Naive thymus-derived CD8-positive, alpha-beta T cell (primary cell): Measurements from ENCODE around the gene TEX54. TPM values are rescaled to one million over a fixed set of nuclear protein-coding genes. Genes with fewer than 3 reads are reported as not detected.

Experiments used
- ATAC-seq, 2 donors: fragments of 150-1000 bp; cut with Tn5 transposase in 1 of 2; sonication (Bioruptor Pico), chemical (Tn5 transposase) in 1 of 2; 1 replicate in 1 of 2; 2 replicates in 1 of 2; pipeline ENCODE4 v1.10.0; 2021; ENCODE audit warnings: mild to moderate bottlenecking in 2 of 2, moderate library complexity in 2 of 2
- POLR2A ChIA-PET: fragments of 350-600 bp; sonication (Branson Sonifier 250); formaldehyde crosslinking; loops from one replicate; lab custom pipeline; 2021; ENCODE audit warnings: antibody characterized with exemption; lab: Charles Lee
- DNase-seq, 10 donors: peaks; one replicate each; pipeline versions ENCODE4 v3.0.0 to v3.0.0-alpha.2; 2020 to 2022
- H3K27ac Mint-ChIP-seq, 10 donors: one replicate each; pipeline ENCODE4 v1.8.0; 2020 to 2022; ENCODE audit warnings: mild to moderate bottlenecking in 10 of 10, mixed read lengths in 10 of 10, moderate library complexity in 4 of 10, inconsistent platforms in 1 of 10
- H3K27me3 Mint-ChIP-seq, 5 donors: one replicate each; pipeline ENCODE4 v1.8.0; 2021 to 2022; ENCODE audit warnings: mixed read lengths in 5 of 5
- H3K36me3 Mint-ChIP-seq, 3 donors: one replicate each; pipeline ENCODE4 v1.8.0; 2020 to 2022; ENCODE audit warnings: mixed read lengths in 3 of 3, mild to moderate bottlenecking in 2 of 3, inconsistent platforms in 1 of 3
- H3K4me1 Mint-ChIP-seq, 4 donors: one replicate each; pipeline ENCODE4 v1.8.0; 2021 to 2022; ENCODE audit warnings: mixed read lengths in 4 of 4
- H3K4me3 Mint-ChIP-seq, 10 donors: one replicate each; pipeline ENCODE4 v1.8.0; 2020 to 2022; ENCODE audit warnings: mild to moderate bottlenecking in 10 of 10, mixed read lengths in 10 of 10, moderate library complexity in 6 of 10, inconsistent platforms in 1 of 10
- H3K9me3 Mint-ChIP-seq, 9 donors: one replicate each; pipeline ENCODE4 v1.8.0; 2020 to 2022; ENCODE audit warnings: mixed read lengths in 9 of 9, mild to moderate bottlenecking in 3 of 9, inconsistent platforms in 1 of 9, moderate library complexity in 1 of 9
- polyA plus RNA-seq, 3 donors: library from polyadenylated mRNA; unstranded; fragments of 300-500 nt; fragmentation: Illumina TruSeq; gene quantifications; one replicate each; pipeline ENCODE4 v1.2.3, GENCODE V29; 2021
- total RNA-seq, 8 experiments: library from RNA in 2 of 8; stranded (reverse) in 2 of 8; gene quantifications; one replicate each; pipeline ENCODE4 v1.2.3 and lab custom pipeline; 2021 to 2026

TEX54 gene
- total RNA-seq (under 1 TPM; 0.88 to 0.91 TPM), polyA plus RNA-seq (1 to 10 TPM; 1.6 to 2.2 (median 1.7) TPM), total RNA-seq (lab: John Stamatoyannopoulos, UW) (0 to 0.42 (median 0.08) reads per million in 6 experiments)

DNA sequence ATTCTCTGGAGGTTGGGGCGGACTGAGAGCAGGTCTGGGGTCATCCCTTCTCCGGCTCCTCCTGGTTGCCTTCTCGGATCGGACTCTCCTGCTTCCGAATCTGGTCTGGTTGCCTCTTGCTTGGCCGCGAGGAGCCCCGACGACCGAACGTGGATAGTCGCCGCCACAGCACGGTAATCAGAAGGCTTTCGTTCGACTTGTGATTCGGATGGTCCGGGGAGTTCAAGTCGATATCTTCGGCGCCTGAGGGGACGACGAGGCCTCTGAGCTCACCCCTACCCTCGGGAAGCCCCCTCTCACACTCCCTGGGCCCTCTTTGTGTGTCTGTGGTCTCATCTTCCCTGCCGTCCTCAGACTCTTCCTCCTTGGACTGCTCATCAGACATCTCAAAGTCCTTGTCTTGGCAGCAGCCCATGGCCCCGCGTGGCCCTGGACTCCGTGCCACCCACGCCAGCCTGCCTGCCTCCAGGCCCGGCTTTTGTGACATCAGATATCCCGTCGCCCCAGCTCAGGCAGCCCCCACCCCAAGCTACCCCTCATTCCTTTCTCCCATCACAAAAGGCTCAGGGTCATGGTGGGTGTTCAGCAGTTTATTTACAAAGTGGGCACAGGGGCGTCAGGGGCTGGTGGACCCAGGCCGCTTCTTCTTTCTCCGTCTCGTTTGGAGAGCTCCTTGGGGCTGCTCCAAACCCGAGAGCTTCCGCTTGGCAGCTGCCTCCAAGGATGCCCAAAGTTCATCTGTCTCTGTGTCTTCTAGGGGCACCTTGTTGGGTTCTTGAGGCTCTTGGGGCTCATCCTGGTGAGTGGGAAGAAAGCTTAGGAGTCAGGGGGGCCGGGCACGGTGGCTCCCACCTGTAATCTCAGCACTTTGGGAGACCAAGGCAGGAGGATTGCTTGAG, at the start of gene TEX54:
Gene TEX54, minus strand, starts transcription at position 506 of the 899 bp plus-strand sequence.
- peaks cover 0 to 49% (median 5%) of the 10 kb centered on the region in 3 donors for H3K36me3 Mint-ChIP-seq

DNA sequence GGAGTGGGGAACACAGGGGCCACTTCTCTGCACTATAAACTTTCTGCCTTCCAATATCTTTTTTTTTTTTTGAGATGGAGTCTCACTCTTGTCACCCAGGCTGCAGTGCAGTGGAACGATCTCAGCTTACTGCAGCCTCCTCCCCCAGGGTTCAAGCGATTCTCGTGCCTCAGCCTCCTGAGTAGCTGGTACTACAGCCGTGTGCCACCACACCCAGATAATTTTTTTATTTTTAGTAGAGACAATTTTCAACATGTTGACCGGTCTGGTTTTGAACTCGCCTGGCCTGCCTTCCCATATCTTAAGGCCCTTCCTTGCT, 49.7 kb upstream of the TEX54 start:
- POLR2A ChIA-PET, result interaction anchor here (0.9 to 3.3 kb wide), 11 partner anchors 9 to 1862 kb away, joined by 3 to 68 read pairs (median 15); partner anchors contain the start of genes C11orf98, CSKMT, GNG3 and NXF1
- H3K9me3 Mint-ChIP-seq, result no peaks in the 10 kb centered on the region
- DNase-seq (no peak), ATAC-seq (no peak)
- H3K36me3 Mint-ChIP-seq, result peaks cover 0 to 58% (median 19%) of the 10 kb centered on the region in 3 donors
- H3K27ac Mint-ChIP-seq, result peak overlapping the region; percentile 97 to 100 (median 100)
- H3K27me3 Mint-ChIP-seq, result no peaks in the 10 kb centered on the region
- peaks cover 35 to 53% (median 51%) of the 10 kb centered on the region in 4 donors for H3K4me1 Mint-ChIP-seq
- peak overlapping the region; percentile 96 to 100 (median 99) for H3K4me3 Mint-ChIP-seq

More for the DNA sequence above, at the start of gene TEX54:
- Mint-ChIP-seq H3K27me3 (no peaks in the 10 kb centered on the region), H3K4me1 (peaks cover 26 to 53% (median 49%) of the 10 kb centered on the region in 4 donors), H3K27ac (peak within 1 kb of the TSS; percentile 91 to 100 (median 100)), H3K4me3 (peak within 1 kb of the TSS; percentile 93 to 99 (median 98)), H3K9me3 (no peaks in the 10 kb centered on the region)
- ATAC-seq (peak; percentile 2 to 12), DNase-seq (no peak)
- POLR2A ChIA-PET, result interaction anchor here (0.6 to 5.2 kb wide), 26 partner anchors 8 to 1440 kb away, joined by 3 to 138 read pairs (median 7); partner anchors contain the start of genes BSCL2, GNG3, HNRNPUL2 and LBHD1

- H3K36me3 Mint-ChIP-seq, result peaks cover 0 to 54% (median 15%) of the 10 kb centered on the region in 3 donors
- H3K4me3 Mint-ChIP-seq, result peak overlapping the region; percentile 96 to 100 (median 99)
- POLR2A ChIA-PET, result interaction anchor here (0.6 to 3.3 kb wide), 48 partner anchors 24 to 1359 kb away, joined by 3 to 87 read pairs (median 4); partner anchors contain the start of genes ASRGL1, ATL3, B3GAT3 and C11orf98
- ATAC-seq, result peak; percentile 67 to 74
- no peaks in the 10 kb centered on the region for H3K9me3 Mint-ChIP-seq
- H3K27ac Mint-ChIP-seq, result peak overlapping the region; percentile 97 to 100 (median 100)
- H3K4me1 Mint-ChIP-seq, result peaks cover 33 to 53% (median 51%) of the 10 kb centered on the region in 4 donors
- DNase-seq, result peak; percentile 81 to 97 (median 90)
- no peaks in the 10 kb centered on the region for H3K27me3 Mint-ChIP-seq
Observed at GRCh38 chr11:62881579-62882430, 49.2 kb upstream of the TEX54 start.

- POLR2A ChIA-PET, result interaction anchor here (0.6 to 3.3 kb wide), 53 partner anchors 9 to 1896 kb away, joined by 3 to 87 read pairs (median 4); partner anchors contain the start of genes ASRGL1, ATL3, B3GAT3 and C11orf98
- Mint-ChIP-seq H3K9me3 (no peaks in the 10 kb centered on the region), H3K4me1 (peaks cover 33 to 53% (median 51%) of the 10 kb centered on the region in 4 donors), H3K27me3 (no peaks in the 10 kb centered on the region), H3K4me3 (peak within 1 kb of the TSS; percentile 96 to 100 (median 99)), H3K36me3 (peaks cover 0 to 47% (median 15%) of the 10 kb centered on the region in 3 donors), H3K27ac (peak within 1 kb of the TSS; percentile 97 to 100 (median 100))
- DNase-seq (peak; percentile 77 to 90 (median 84)), ATAC-seq (peak; percentile 81 to 82)
Observed at GRCh38 chr11:62880803-62881578, 48.4 kb upstream of the TEX54 start, which contains the start of gene SLC3A2. Gene SLC3A2 (plus strand): TSS chr11:62880896. CDS start chr11:62881024, 128 bp downstream.

DNA sequence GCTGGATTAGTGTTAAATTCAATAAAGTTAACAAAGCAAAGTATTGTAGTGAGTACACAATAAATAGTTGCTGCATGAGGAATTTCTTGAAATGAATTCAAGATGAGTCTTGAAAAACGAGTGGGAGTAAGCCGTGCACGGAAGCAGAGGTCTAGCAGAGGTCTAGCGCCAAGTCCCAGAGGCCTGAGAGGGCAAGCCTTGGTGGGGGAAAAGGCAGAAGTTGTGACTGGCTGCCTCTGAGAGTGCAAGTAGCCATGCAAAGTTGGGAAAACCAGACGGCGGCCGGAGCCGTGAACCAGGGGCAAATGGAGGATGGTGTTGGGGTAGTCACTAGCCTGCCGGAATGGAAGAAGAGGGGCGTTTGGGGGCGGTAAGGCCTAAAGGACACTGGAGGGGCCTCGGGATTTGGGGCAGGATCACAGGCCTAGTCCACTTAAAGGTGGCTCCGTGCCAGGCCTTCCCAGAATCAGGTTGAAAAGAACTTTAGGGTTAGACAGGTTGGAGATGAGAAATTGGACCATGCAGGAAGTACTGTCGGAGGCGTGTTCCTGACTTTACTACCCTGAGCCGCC, 47.7 kb upstream of the TEX54 start:
- peaks cover 0 to 40% (median 10%) of the 10 kb centered on the region in 3 donors for H3K36me3 Mint-ChIP-seq
- ATAC-seq (no peak), DNase-seq (peak in 1 of 10 donors; percentile 7)

DNA sequence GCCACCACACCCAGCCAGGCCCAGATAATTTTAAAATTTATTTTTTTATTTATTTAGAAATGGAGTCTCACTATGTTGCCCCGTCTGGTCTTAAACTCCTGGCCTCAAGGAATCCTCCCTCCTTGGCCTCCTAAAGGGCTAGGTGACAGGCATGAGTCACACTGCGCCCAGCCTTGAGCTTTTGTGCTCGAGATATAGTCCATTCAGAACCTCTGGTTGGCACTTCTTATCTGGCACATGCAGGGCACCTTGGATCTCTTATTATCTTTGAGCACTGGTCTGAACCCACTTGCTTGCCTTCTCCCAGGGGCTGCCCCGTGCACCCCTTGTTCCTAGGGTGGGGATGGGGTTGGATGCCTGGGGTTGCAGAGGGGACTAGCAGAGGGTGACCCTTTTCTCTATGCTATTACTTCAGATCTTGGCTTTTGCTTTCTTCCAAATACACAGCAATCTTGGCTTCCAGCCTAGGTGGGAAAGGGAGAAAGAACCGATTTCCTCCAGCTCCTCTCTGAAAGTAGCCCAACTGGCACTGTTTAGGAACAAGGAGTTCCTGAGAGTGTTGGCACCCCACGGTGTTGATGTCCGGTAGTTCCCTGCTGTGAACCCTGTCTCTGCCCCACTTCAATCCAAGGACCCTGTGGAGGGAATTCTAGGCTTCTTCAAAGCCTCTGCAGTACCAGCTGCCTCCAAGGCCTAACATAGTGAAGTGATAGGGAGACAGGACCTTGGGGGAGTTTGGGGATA, 46.8 kb upstream of the TEX54 start:
- DNase-seq, result no peak
- no peaks in the 10 kb centered on the region for H3K9me3 Mint-ChIP-seq
- no peaks in the 10 kb centered on the region for H3K27me3 Mint-ChIP-seq
- peak overlapping the region in 9 of 10 donors; percentile 97 to 100 (median 99) for H3K27ac Mint-ChIP-seq
- POLR2A ChIA-PET, result interaction anchor here (0.7 to 3.3 kb wide), 8 partner anchors 26 to 288 kb away, joined by 3 to 87 read pairs (median 10); partner anchors contain the start of genes C11orf98, CSKMT, HNRNPUL2 and TMEM179B
- peaks cover 0 to 32% (median 7%) of the 10 kb centered on the region in 3 donors for H3K36me3 Mint-ChIP-seq
- no peak for ATAC-seq
- peak overlapping the region; percentile 96 to 100 (median 99) for H3K4me3 Mint-ChIP-seq
- H3K4me1 Mint-ChIP-seq, result peaks cover 29 to 43% (median 41%) of the 10 kb centered on the region in 4 donors

More for the DNA sequence above, 47.7 kb upstream of the TEX54 start:
- Mint-ChIP-seq H3K27me3 (no peaks in the 10 kb centered on the region), H3K9me3 (no peaks in the 10 kb centered on the region), H3K4me1 (peaks cover 29 to 48% (median 46%) of the 10 kb centered on the region in 4 donors), H3K4me3 (peak overlapping the region; percentile 96 to 100 (median 99)), H3K27ac (peak overlapping the region; percentile 97 to 100 (median 100))
- POLR2A ChIA-PET, result interaction anchor here (0.9 to 3.3 kb wide), 31 partner anchors 9 to 1306 kb away, joined by 3 to 87 read pairs (median 6); partner anchors contain the start of genes ASRGL1, C11orf98, CSKMT and EEF1G

DNA sequence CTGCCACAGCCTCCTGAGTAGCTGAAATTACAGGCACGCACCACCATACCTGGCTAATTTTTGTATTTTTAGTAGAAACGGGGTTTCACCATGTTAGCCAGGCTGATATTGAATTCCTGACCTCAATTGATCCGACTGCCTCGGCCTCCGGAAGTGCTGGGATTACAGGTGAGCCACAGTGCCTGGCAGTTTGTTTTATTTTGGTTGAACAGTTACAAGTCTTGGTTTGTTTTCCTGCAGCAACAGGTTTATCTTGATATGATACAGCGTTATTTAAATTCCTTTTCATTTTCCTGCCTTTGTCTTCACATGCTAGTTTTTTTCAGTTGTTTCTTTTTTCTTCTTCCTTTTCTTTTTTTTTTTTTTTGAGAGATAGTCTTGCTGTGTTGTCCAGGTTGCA, 44.1 kb upstream of the TEX54 start:
- Mint-ChIP-seq H3K4me1 (peaks cover 12 to 16% (median 15%) of the 10 kb centered on the region in 4 donors), H3K27me3 (no peaks in the 10 kb centered on the region), H3K27ac (no peak overlapping the region), H3K36me3 (peaks cover 0 to 7% (median 0%) of the 10 kb centered on the region in 3 donors), H3K9me3 (no peaks in the 10 kb centered on the region), H3K4me3 (no peak overlapping the region)
- POLR2A ChIA-PET, result no interaction called here
- ATAC-seq, result no peak
- no peak for DNase-seq

DNA sequence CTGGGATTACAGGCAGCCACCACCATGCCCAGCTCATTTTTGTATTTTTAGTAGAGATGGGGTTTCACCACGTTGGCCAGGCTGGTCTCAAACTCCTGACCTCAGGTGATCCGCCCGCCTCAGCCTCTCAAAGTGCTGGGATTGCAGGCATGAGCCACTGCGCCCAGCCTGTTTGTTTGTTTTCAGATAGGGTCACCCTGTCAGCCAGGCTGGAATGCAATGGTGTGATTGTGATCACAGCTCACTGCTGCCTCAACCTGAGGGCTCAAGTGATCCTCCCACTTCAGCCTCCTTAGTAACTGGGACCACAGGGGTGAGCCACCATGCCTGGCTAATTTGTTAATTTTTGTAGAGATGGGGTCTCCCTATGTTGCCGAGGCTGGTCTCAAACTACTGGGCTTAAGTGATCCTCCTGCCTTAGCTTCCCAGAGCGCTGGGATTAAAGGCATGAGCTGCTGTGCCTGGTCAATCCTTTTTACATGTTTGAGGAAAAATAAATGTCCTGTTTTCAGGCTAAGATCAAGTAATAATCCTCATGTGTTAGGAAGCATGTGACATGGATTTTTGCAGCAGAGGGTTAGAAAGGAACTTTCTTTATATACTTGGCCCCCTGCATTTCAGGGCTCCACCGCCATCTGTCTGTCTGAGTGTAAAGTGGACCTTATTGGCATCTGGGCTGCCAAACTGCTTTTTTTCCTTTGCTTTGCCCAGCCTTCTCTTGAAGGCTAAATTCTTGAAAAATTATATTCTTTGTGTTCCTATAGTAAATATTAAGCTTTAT, 43.2 kb upstream of the TEX54 start:
- Mint-ChIP-seq H3K4me3 (no peak overlapping the region), H3K36me3 (peaks cover 0 to 4% (median 0%) of the 10 kb centered on the region in 3 donors), H3K27me3 (no peaks in the 10 kb centered on the region), H3K4me1 (peaks cover 10 to 13% (median 12%) of the 10 kb centered on the region in 4 donors), H3K27ac (no peak overlapping the region), H3K9me3 (no peaks in the 10 kb centered on the region)
- no peak for ATAC-seq
- POLR2A ChIA-PET, result interaction anchor here (0.6 to 0.7 kb wide), 2 partner anchors 39 to 676 kb away, joined by 3 to 4 read pairs; no protein-coding TSS in a partner anchor
- DNase-seq, result no peak

GRCh38 chr11:62874851-62875250, 42.2 kb upstream of the TEX54 start:
- Mint-ChIP-seq H3K27me3 (no peaks in the 10 kb centered on the region), H3K4me1 (peaks cover 3 to 5% (median 4%) of the 10 kb centered on the region in 4 donors), H3K9me3 (no peaks in the 10 kb centered on the region), H3K27ac (no peak overlapping the region), H3K4me3 (no peak overlapping the region), H3K36me3 (peaks cover 0 to 4% (median 0%) of the 10 kb centered on the region in 3 donors)
- POLR2A ChIA-PET, result interaction anchor here (0.5 to 0.7 kb wide), 3 partner anchors 10 to 58 kb away, joined by 3 to 4 read pairs (median 3); no protein-coding TSS in a partner anchor
- DNase-seq (no peak), ATAC-seq (no peak)
